Type B pancreatic cell (in vitro differentiated cells): Measurements from ENCODE around the gene IL1A. TPM values are rescaled to one million over a fixed set of nuclear protein-coding genes. Genes with fewer than 3 reads are reported as not detected.
A peak's percentile ranks its signal among the peaks of the same experiment; 100 is the strongest.

ENCODE experiments used
- DNase-seq: peaks from one replicate; pipeline ENCODE4 v3.0.0; 2021; ENCODE audit warnings: mixed read lengths; ENCODE audit not compliant: unreplicated experiment; ENCODE audit errors: extremely low spot score
- H3K27ac Mint-ChIP-seq: 2 replicates; pipeline ENCODE4 v1.8.0; 2021; ENCODE audit warnings: mild to moderate bottlenecking, mixed read lengths
- H3K27me3 Mint-ChIP-seq: 2 replicates; pipeline ENCODE4 v1.8.0; 2021; ENCODE audit warnings: mixed read lengths
- H3K36me3 Mint-ChIP-seq: 2 replicates; pipeline ENCODE4 v1.8.0; 2021; ENCODE audit warnings: mixed read lengths
- H3K4me1 Mint-ChIP-seq: one replicate; pipeline ENCODE4 v1.8.0; 2021; ENCODE audit warnings: mixed read lengths; ENCODE audit not compliant: unreplicated experiment
- H3K4me3 Mint-ChIP-seq: 2 replicates; pipeline ENCODE4 v1.8.0; 2021; ENCODE audit warnings: mild to moderate bottlenecking, mixed read lengths
- H3K9me3 Mint-ChIP-seq: 2 replicates; pipeline ENCODE4 v1.8.0; 2021; ENCODE audit warnings: mixed read lengths
- total RNA-seq: library from RNA; stranded (reverse); gene quantifications from 2 replicates; pipeline ENCODE4 v1.2.1, GENCODE V29; 2021; ENCODE audit warnings: low replicate concordance
- TF ChIP-seq, protein P1 (sequence below): fragments of 200-600 bp; sonication (generic); conservative IDR thresholded peaks from 2 replicates; pipeline ENCODE4 v1.5.0; 2021; ENCODE audit warnings: antibody characterized with exemption, mild to moderate bottlenecking

IL1A gene
- total RNA-seq, 1 donor from 2014 or later: 0.60 TPM

DNA sequence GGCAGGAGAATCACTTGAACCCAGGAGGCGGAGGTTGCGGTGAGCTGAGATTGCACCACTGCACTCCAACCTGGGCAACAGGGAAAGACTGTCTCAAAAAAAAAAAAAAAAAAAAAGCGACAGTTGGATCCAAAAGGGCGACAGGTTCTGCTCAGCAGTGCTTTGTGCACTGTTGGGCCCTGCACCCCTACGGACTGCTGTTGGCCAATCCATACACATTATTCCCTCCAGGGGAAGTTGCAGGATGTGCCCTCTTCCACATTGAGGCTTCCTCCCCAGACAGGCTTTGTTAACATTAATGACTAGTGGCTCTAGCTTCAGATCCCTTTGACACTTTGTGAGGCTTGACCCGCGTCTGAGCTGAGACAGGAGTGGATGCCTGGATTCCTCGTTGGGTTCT, 54.1 kb downstream of the IL1A start:
- H3K9me3 Mint-ChIP-seq: no peaks in the 10 kb centered on the region
- no peak for DNase-seq
- H3K36me3 Mint-ChIP-seq: no peaks in the 10 kb centered on the region
- H3K27ac Mint-ChIP-seq: no peak overlapping the region
- H3K4me1 Mint-ChIP-seq: peaks cover 4% of the 10 kb centered on the region
- peaks cover 12% of the 10 kb centered on the region for H3K27me3 Mint-ChIP-seq
- TF ChIP-seq, protein P1, sequence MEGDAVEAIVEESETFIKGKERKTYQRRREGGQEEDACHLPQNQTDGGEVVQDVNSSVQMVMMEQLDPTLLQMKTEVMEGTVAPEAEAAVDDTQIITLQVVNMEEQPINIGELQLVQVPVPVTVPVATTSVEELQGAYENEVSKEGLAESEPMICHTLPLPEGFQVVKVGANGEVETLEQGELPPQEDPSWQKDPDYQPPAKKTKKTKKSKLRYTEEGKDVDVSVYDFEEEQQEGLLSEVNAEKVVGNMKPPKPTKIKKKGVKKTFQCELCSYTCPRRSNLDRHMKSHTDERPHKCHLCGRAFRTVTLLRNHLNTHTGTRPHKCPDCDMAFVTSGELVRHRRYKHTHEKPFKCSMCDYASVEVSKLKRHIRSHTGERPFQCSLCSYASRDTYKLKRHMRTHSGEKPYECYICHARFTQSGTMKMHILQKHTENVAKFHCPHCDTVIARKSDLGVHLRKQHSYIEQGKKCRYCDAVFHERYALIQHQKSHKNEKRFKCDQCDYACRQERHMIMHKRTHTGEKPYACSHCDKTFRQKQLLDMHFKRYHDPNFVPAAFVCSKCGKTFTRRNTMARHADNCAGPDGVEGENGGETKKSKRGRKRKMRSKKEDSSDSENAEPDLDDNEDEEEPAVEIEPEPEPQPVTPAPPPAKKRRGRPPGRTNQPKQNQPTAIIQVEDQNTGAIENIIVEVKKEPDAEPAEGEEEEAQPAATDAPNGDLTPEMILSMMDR: no peak
- H3K4me3 Mint-ChIP-seq: no peak overlapping the region

DNA sequence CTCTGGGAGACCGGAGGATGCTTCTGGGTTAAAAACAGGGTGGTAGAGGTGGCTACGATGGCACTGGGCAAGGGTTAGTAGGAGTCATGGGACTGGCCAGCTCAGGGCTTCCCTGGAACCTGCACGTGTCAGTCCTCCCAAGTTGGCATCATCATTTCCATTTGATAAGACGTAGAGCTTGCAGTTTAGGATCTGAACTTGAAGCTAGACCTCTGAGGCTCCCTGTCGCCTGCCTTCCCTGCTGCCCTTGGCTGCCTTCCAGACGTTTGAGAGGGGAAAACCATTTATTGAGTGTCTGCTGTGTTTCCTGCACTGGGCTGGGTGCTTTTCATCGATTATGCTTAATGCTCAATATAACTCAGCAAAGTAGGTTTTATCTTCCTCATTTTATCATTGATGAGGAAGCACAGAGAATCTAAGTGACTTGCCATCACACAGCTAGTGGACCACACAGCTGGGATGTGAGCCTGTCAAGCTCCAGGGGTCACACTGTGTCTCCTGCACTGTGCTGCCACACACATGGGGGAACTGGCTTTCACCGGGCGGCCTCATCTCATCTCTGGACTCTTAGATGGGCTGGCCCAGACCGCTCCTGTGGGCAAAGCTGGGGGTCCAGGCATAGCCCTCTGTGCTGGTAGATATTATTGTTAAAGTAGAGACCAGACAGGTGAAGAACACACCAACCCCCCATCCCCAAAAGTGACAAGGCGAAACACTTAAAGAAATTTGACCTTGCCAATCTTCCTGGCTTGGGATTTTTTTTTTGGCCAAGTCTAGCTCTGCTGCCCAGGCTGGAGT, 55.7 kb downstream of the IL1A start:
- TF ChIP-seq, protein P1: no peak
- Mint-ChIP-seq H3K4me3 (no peak overlapping the region), H3K4me1 (peaks cover 4% of the 10 kb centered on the region), H3K27ac (no peak overlapping the region), H3K27me3 (peaks cover 12% of the 10 kb centered on the region), H3K36me3 (no peaks in the 10 kb centered on the region), H3K9me3 (no peaks in the 10 kb centered on the region)
- DNase-seq: no peak

DNA sequence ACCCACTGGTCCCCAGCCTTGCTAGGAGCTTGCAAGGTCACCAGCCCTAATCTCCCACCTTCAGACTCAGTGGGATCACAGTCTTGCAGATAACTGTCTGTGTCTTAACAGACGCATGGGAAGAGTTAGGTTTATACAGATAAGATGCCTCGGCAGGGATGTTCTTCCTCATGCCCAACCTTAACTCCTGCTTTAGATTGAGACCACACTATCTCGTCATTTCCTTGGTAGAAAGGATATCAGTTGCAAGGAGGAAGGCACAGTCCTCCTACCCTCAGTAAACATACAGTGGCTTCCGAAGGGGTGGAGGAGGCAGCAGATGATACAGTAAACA, 56.3 kb downstream of the IL1A start:
- Mint-ChIP-seq H3K9me3 (no peaks in the 10 kb centered on the region), H3K27me3 (peaks cover 12% of the 10 kb centered on the region), H3K4me1 (peaks cover 4% of the 10 kb centered on the region), H3K36me3 (no peaks in the 10 kb centered on the region), H3K27ac (no peak overlapping the region), H3K4me3 (no peak overlapping the region)
- no peak for DNase-seq
- TF ChIP-seq, protein P1: no peak

DNA sequence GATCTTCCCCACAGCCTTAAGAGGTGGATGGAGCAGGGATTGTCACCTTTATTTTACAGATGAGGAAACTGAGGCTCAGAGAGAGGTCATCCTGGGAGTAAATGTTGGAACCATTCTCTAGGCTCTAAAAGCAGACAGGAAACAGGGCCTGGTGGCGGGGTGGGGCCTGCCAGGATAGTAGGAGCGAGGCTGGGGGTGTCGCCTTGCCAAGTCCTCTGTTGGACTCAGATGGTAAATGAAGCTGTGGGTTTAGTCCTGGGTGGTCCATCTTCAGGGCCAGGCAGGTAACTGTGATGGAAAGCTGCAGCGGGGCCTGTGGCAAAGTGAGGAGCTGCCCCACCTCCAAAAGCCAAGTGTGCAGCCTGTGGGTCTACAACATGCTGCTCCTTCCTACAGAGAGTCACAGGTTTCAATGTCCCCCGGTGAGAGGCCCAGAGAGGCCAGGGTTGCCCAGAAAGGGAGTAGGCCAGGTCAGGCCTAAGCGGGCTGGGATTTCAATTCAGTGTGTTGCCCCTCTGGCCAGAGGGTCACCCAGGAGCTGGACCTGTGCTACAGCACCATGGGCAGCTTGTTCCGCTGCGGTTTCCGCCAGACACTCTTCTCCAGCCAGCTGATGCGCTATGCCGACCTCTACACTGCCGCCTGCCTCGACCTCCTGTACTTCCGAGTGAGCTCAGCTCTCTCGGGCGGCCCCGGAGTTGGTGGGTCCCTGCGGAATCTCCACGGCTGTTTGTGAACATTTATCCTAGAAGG, 56.8 kb downstream of the IL1A start:
- no peak overlapping the region for H3K27ac Mint-ChIP-seq
- peaks cover 4% of the 10 kb centered on the region for H3K4me1 Mint-ChIP-seq
- no peaks in the 10 kb centered on the region for H3K36me3 Mint-ChIP-seq
- H3K9me3 Mint-ChIP-seq: no peaks in the 10 kb centered on the region
- peaks cover 12% of the 10 kb centered on the region for H3K27me3 Mint-ChIP-seq
- TF ChIP-seq, protein P1: no peak
- no peak for DNase-seq
- no peak overlapping the region for H3K4me3 Mint-ChIP-seq

DNA sequence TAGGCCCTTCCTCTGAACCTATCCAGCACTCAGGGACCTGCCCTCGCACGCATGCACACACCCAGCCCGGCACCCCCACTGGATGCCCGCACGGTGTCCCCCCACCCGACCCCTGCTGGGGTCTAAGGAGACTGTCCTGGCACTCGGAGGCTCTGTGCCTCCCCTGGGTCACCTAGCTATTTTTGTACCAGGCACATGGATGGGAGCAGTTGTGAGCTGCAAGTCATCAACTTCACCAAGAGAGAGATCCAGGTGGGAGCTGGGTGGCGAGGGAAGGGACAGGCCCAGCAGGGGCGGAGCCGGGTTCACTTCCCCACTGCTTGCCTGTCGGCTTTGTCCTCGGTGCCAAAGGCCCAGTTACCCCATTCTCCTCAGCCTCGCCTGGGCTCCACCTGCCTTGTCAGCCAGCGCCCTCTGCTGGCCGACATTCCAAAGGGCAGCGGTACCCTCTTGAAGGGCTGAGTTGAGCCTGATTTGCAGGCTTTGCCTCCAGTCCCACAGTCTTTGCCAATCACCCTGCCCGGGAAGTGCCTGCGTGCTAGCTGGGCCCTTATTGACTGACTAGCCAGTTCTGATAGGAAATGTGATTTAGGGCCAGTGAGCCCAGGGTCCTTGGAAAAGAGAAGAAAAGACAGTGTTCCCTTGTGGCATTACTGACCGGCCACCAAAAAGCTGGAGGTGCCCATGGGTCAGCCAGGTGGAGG, 57.7 kb downstream of the IL1A start:
- TF ChIP-seq, protein P1: peak; percentile 98
- peak; percentile 91 for DNase-seq
- Mint-ChIP-seq H3K36me3 (no peaks in the 10 kb centered on the region), H3K9me3 (no peaks in the 10 kb centered on the region), H3K27me3 (peaks cover 12% of the 10 kb centered on the region), H3K27ac (no peak overlapping the region), H3K4me1 (peaks cover 4% of the 10 kb centered on the region), H3K4me3 (no peak overlapping the region)
